Right kidney (tissue), 1 donor: ENCODE measurements around the gene C7orf57.

Experiments
- DNase-seq: peaks from one replicate; pipeline ENCODE4 v3.0.0-alpha.2; 2016

C7orf57 gene

DNA sequence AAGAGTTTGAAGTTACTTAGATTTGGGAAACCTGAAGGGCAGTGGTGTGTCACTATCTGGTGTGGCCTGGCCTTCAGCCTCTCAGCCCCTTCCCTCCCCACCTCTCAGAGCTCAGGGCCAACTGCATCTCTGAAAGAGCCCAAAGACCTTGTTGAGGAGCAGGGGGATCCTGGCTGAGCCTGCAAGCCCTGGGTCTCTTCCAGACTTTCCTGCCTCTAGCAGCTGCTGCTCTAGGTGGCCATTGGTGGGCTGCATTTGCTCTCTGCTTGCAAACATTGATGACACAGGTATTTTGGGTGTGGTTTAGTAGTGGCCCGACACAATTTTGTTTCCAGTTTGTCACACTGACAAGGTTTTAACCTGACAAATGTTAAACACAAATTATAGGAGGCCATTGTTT lies 50.6 kb downstream of the C7orf57 start:
- no peak for DNase-seq

- no peak for DNase-seq
These were observed 52.0 kb downstream of the C7orf57 start for GRCh38 chr7:48087349-48087748.

DNA sequence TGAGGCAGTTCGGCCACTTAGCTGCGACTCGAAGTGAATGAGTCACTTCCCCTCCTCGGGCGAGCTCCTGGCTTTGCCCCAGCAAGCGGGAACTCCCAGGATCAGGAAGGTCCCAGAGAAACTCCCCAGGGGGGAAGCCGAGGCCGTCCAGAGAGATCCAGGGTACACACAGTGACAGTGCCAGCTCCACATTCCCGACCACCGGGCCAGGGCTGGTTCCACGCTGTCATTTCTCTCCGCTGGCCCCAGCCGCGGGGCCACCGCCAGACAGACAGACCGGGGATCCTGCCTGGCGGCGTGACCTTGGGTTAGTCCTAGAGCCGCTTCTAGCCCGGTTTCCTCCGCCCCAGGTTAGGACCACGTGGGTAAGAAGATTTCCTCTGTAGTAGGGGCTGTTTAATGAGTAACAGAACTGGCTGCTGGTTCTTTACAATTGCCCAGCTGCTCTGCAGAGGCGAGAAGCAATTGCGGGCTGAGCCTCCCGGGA lies 53.3 kb downstream of the C7orf57 start:
- peak; percentile 82 for DNase-seq

GRCh38 chr7:48089046-48090003 lies 54.0 kb downstream of the C7orf57 start, which contains the start of gene UPP1:
UPP1 (plus strand) TSS chr7:48089265; CDS start chr7:48094784, 5,519 bp downstream.
- peak; percentile 93 for DNase-seq

DNA sequence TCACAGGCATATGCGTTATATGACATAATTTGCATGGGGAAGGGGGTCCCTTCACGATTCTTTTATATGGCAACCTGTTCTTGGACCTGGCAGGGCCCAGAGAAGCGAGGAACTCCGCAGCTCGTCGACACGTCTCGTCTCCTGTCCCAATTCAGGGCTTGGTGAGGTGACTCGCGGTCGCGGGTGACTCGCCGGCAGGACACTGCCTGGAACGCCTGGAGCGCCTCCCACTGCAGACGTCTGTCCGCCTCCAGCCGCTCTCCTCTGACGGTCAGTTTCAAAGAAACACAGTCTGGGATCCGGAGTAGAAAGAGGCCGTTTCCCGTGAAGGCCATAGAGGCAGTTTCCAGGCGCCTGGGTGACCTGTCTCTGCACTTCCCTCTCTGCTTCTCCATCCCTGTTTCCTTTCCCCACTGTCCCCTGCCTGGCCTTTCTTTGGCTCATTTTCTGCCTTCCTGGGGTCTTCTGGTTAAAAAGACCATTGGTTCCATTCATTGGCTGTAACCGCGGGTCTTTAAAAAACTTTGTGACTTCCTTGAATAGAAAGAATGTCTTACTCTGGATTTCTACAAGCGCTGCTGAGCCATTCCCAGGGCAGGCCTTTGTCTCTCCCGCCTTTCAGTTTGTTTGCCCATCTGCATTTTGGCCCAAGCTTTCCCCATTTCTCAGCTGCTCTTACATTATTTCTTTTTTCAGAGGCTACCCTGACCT lies 54.9 kb downstream of the C7orf57 start:
- DNase-seq: peak; percentile 62

- DNase-seq: no peak
These were observed 56.4 kb downstream of the C7orf57 start for GRCh38 chr7:48091506-48092433.

- DNase-seq: no peak
These were observed 59.5 kb downstream of the C7orf57 start for GRCh38 chr7:48094861-48095293.

GRCh38 chr7:48096273-48096672 lies 60.9 kb downstream of the C7orf57 start:
- DNase-seq: no peak

GRCh38 chr7:48097521-48098231 lies 62.3 kb downstream of the C7orf57 start:
- no peak for DNase-seq

DNA sequence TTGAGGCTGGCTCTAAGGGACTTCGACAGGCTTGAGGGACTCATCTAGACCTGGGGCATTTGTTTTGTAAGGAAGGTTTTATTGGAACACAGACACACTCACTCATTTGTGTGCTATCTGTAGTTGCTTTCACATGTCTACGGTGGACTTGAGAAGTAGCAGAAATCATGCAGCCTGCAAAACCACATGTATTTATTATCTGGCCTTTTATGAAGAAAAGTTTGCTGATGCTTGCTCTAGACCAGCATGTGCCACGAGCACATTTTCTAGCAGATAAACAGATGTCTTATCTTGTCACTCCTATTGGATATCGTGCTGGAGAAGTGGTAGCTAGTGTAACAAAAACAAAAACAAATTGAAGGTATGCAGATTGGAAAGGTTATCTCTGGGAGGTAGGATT lies 63.5 kb downstream of the C7orf57 start:
- no peak for DNase-seq

- no peak for DNase-seq
These were observed 64.4 kb downstream of the C7orf57 start for GRCh38 chr7:48099781-48100180.

- no peak for DNase-seq
These were observed 66.0 kb downstream of the C7orf57 start for GRCh38 chr7:48101352-48101751.

DNA sequence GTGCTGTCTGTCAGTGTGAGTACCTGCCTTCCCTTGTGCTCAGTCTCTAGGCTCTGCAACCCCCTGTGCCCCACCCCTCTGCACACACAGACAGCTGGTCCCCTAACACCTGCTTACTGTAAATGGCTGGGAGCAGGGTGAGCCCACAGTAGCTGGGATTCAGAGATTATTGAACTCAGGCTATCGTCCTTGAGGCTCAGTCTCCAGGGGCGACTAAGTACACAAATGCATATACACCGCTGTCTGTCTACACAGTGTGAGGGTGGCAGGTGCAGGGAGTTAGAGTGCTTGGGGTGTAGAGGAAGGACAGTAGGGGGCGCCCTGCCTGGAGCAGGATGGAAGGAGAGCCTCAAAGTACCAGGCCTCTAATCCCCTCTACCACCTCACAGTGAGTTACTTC lies 66.6 kb downstream of the C7orf57 start:
- DNase-seq: no peak

DNA sequence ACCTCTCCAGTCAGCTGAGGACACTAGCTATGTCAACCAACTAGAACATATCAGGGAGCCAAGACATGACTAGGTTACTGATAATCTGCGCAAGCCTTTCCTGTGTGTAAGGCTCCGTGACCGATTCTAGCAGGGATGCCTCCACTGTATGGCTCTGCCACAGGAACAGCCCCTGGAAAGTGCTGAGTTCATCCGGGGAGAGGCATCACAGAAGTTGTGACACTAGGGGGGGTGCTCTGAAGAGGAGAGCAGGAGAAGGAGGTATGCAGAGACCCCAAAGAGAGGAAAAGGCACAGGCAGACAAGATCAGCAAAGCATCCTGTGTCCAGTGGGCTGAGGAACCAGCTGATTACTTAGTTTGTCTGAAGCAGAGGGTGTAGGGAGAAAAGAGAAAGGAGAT lies 67.2 kb downstream of the C7orf57 start:
- no peak for DNase-seq

DNA sequence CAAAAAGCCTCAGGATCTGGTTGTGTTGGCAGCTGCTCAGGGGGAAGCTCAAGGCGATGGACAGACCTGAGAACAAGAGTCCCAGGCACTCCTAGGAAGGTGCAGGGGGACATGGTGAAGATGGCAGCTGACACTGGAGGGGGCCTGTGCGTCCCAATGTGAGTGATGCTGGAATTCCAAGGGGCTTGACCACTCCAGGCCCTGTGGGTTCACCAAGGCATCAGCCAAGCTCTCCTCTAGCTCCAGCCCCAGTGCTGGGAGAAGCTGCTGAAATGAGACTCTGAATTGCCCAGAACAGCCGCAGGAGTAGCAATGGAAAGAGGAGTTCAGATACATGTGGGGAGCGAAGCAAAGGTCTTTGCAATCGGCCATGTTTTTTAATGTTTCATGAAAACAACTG lies 69.7 kb downstream of the C7orf57 start:
- DNase-seq: no peak

DNA sequence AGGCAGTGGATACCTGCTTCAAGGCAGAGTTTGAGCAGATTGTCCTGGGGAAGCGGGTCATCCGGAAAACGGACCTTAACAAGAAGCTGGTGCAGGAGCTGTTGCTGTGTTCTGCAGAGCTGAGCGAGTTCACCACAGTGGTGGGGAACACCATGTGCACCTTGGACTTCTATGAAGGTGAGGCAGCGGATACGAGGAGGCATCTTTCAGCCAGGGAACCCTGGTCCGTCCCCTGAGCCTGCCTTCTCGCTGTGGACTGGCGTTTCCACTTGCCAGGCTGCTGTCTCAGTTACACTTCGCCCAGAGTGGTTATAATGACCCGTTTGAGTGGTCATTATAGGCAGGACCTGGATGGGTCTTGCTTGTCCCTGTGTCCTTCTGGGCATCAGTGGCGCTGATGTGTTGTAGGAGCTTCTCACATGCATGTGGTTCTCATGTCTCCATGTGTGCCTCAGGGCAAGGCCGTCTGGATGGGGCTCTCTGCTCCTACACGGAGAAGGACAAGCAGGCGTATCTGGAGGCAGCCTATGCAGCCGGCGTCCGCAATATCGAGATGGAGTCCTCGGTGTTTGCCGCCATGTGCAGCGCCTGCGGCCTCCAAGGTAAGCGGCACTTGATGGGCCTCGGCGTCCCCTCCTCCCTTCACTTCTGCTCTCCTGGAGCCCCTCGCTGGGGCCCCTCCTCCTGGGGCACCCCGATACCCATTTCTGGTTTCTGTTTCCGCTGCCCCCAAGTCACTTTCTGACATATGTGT lies 71.7 kb downstream of the C7orf57 start:
- no peak for DNase-seq

- DNase-seq: no peak
These were observed 72.7 kb downstream of the C7orf57 start for GRCh38 chr7:48107926-48108472.

GRCh38 chr7:48108959-48109847 lies 73.9 kb downstream of the C7orf57 start:
- no peak for DNase-seq
